ENCODE data around the gene SPPL2B.

DNA sequence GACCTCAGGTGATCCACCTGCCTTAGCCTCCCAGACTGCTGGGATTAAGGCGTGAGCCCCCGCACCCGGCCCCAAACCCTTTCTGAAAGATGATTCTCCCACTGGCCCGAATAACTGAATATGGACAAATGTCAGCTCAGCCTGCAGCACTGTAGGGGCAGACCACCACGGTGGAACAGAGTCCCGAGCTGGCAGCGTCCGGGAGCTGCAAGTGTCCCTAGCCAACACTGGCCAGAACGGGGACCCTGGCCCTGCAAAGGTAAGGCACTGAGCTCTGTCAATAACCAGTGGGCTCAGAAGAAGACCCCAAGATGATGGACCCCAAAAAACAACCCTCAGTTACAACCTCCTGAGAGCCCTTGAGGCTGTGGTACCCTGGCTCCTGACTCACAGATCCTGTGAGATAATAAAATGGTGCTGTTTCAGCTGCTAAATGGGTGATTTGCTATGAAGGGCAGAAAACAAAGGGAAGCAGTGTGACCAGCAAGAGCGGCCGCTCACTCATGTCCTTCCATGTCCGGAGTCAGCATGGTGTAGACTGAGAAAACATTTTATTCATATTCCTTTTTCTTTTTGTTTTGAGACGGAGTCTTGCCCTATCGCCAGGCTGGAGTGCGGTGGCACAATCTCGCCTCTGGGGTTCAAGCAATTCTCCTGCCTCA, 1.7 kb upstream of the SPPL2B start:
- TF ChIP-seq, protein P1, sequence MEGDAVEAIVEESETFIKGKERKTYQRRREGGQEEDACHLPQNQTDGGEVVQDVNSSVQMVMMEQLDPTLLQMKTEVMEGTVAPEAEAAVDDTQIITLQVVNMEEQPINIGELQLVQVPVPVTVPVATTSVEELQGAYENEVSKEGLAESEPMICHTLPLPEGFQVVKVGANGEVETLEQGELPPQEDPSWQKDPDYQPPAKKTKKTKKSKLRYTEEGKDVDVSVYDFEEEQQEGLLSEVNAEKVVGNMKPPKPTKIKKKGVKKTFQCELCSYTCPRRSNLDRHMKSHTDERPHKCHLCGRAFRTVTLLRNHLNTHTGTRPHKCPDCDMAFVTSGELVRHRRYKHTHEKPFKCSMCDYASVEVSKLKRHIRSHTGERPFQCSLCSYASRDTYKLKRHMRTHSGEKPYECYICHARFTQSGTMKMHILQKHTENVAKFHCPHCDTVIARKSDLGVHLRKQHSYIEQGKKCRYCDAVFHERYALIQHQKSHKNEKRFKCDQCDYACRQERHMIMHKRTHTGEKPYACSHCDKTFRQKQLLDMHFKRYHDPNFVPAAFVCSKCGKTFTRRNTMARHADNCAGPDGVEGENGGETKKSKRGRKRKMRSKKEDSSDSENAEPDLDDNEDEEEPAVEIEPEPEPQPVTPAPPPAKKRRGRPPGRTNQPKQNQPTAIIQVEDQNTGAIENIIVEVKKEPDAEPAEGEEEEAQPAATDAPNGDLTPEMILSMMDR (IDR thresholded peaks at IDR 0.05) = no peak
- TF ChIP-seq EP300 (IDR thresholded peaks at IDR 0.05) = no peak

Measured in ovary (tissue), 3 donors.